A549 treated with RU486 at 1 μM for 4 hours (cell line): ENCODE data around the gene CRYBG3. TPM values are rescaled to one million over a fixed set of nuclear protein-coding genes. Genes with fewer than 3 reads are reported as not detected.

Source experiments
- total RNA-seq: library from RNA; stranded (reverse); fragments of 200-300 nt; extraction: Qiagen RNA extraction; gene quantifications from 5 replicates; pipeline ENCODE4 v1.2.3, GENCODE V29; 2022; ENCODE audit warnings: low read depth

The CRYBG3 gene
- total RNA-seq: 5.9 to 9.7 TPM (median 6.7 TPM) in 5 replicates

DNA sequence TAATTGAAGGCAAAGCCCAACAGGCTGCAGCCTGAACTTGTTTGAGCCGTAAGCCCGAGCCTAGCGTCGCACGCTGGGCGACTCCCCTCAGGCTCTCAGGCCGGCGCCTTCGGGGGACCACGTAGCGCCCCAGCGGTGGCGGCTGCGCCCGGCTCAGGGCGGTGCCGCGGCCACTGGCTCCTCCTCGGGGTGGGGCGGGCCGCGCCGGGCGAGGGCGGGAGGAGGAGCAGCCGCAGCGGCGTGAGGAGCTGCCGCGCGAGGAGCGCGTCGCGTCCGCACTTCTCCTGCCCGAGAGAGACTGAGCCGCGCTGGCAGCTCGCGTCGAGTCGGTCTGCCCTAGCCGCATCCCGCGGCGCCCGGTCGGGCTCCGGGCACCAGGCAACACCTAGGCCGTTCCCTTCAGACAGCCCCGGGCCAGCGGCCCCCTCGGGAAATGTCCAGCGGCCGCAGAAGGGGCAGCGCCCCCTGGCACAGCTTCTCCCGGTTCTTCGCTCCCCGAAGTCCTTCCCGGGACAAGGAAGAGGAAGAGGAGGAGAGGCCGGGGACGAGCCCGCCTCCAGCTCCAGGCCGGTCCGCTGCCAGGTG lies at the start of gene CRYBG3:
Gene CRYBG3, plus strand, starts transcription at position 238 of the 585 bp plus-strand sequence. Its CDS starts 196 bp downstream, at position 434.

GRCh38 chr3:97971679-97972567 lies 150.1 kb downstream of the CRYBG3 start, which contains the start of gene RIOX2:
RIOX2 (minus strand) TSS chr3:97972431; CDS start chr3:97967593, 4,838 bp downstream.

Other genes starting within 250 kb of the CRYBG3 start
- gene ARL6, start 57.3 kb upstream of the CRYBG3 start, total RNA-seq: 2.8 to 6.3 TPM (median 5.5 TPM) in 5 replicates
- gene RIOX2, start 150.4 kb downstream of the CRYBG3 start, total RNA-seq: 27.5 to 31.5 TPM (median 30.1 TPM) in 5 replicates
- not detected in 5 replicates for gene GABRR3, start 213.3 kb downstream of the CRYBG3 start, total RNA-seq